Heart left ventricle (tissue), 16 donors: ENCODE results near the gene ARID3B. TPM values are rescaled to one million over a fixed set of nuclear protein-coding genes. Genes with fewer than 3 reads are reported as not detected.

Source experiments
- ATAC-seq, 4 donors: fragments of 200-7000 bp; cut with Tn5 transposase; one replicate each; pipeline ENCODE4 v1.9.1; 2020 to 2022; ENCODE audit warnings: moderate library complexity in 4 of 4, mild to moderate bottlenecking in 3 of 4, moderate number of reproducible peaks in 1 of 4
- DNase-seq, 5 donors: peaks; one replicate each; pipeline ENCODE4 v3.0.0-alpha.2; 2020
- H3K27ac ChIP-seq, 12 donors: fragments of 200-600 bp; sonication (generic) in 4 of 12; one replicate each; pipeline versions ENCODE4 v1.5.0 to v1.8.0; 2016 to 2022; ENCODE audit warnings: mild to moderate bottlenecking in 2 of 12
- H3K27me3 ChIP-seq, 9 donors: fragments of 200-600 bp; sonication (generic) in 2 of 9; one replicate each; pipeline versions ENCODE4 v1.5.1 to v1.8.0; 2016 to 2022; ENCODE audit warnings: mild to moderate bottlenecking in 3 of 9
- H3K36me3 ChIP-seq, 9 donors: fragments of 200-600 bp; sonication (generic) in 2 of 9; one replicate each; pipeline versions ENCODE4 v1.5.0 to v1.8.0; 2018 to 2022; ENCODE audit warnings: mild to moderate bottlenecking in 2 of 9
- H3K4me1 ChIP-seq, 12 donors: fragments of 200-600 bp; sonication (generic) in 4 of 12; one replicate each; pipeline versions ENCODE4 v1.5.0 to v1.8.0; 2016 to 2022; ENCODE audit warnings: mild to moderate bottlenecking in 3 of 12
- H3K4me3 ChIP-seq, 12 donors: fragments of 200-600 bp; sonication (generic) in 4 of 12; one replicate each; pipeline versions ENCODE4 v1.5.0 to v1.8.0; 2017 to 2022; ENCODE audit warnings: mild to moderate bottlenecking in 9 of 12, moderate library complexity in 4 of 12
- H3K9me3 ChIP-seq, 12 donors: fragments of 200-600 bp; sonication (generic) in 4 of 12; one replicate each; pipeline versions ENCODE4 v1.5.0 to v1.8.0; 2016 to 2022; ENCODE audit warnings: mild to moderate bottlenecking in 1 of 12
- CTCF ChIP-seq, 12 donors: fragments of 200-600 bp; sonication (generic) in 4 of 12; IDR thresholded peaks; one replicate each; pipeline versions ENCODE4 v1.5.0 to v1.8.0; 2018 to 2022; ENCODE audit warnings: antibody characterized with exemption in 12 of 12, mild to moderate bottlenecking in 5 of 12
- POLR2A ChIP-seq, 2 donors: fragments of 450-650 bp; IDR thresholded peaks; one replicate each; pipeline ENCODE4 v1.6.1; 2017; ENCODE audit warnings: antibody characterized with exemption in 2 of 2, mild to moderate bottlenecking in 2 of 2, moderate library complexity in 2 of 2
- WGBS, 4 donors: extraction: QIAGEN DNeasy Blood & Tissue Kit in 2 of 4; methylation state at CpG; one replicate each; pipeline versions ENCODE4 v1.1.5 to v1.1.7; 2013 to 2018; 5-methylcytosine and 5-hydroxymethylcytosine counted together
- intact Hi-C, 10 donors: fragments of 100-400 bp; cut with DNase I; formaldehyde crosslinking; loops; one replicate each; pipeline versions ENCODE4 v1.11.1 to v1.14.2; 2022
- polyA plus RNA-seq, 2 donors: library from polyadenylated mRNA; stranded (reverse); fragments of 200-250 nt; gene quantifications; one replicate each; pipeline ENCODE4 v1.2.3, GENCODE V29; 2013
- total RNA-seq, 9 donors: library from RNA; depleted of rRNA in 2 of 9; stranded (reverse); fragments of >200 nt in 2 of 9; fragmentation: NEBNext Ultra II Directional in 3 of 9; extraction: Animal tissue kit (Norgen Biotek cat#: 25700) in 3 of 9; gene quantifications; one replicate each; pipeline versions ENCODE4 v1.1.0 to v1.2.4, GENCODE V29; 2016 to 2023
- donor health status: ischemic (EF 13 %, LVEDD 7.1; RV severe dilation, severe dysfunction).
- donor health status: healthy with polysubstance abuse.
- donor health status: DM: no; HTN: yes; CAD: no.
- donor health status: DM: no; HTN: no; CAD: no.
- donor health status: ischemic (EF 25% LVEDD 6.9; RV normal size, moderate dysfunction).
- donor health status: ischemic (EF 25% LVEDD 5.7; RV mildly dilated, moderate dysfunction).
- donor health status: healthy.
- donor health status: DM: yes; HTN: yes; CAD: no.
- donor health status: ischemic (EF 35%, LVEDD 5.7; RV mildly dilated, moderate dysfunction).
- donor health status: nonischemic (EF 11% LVEDD 7.7; RV severe dilation, severe dysfunction).
- donor health status: DM: yes; HTN: yes; CAD: no.
- donor health status: PGD.
- donor health status: ischemic (EF 29% LVEDD 5.4; RV normal size, mild dysfunction).
- donor health status: nonischemic (EF 23%, LVEDD 6.1; RV moderate dilation, normal function).

The ARID3B gene
- total and polyA plus RNA-seq, 11 donors, result 1.3 to 4.3 (median 2.1) TPM

- intact Hi-C loops, result loop anchor here in 1 of 10 donors (5.0 kb wide), 1 partner anchor 244 kb away; no protein-coding TSS in a partner anchor
- Histone ChIP-seq H3K27ac (peak overlapping the region in 1 of 12 donors; percentile 14), H3K36me3 (peaks cover 11 to 86% (median 69%) of the 10 kb centered on the region in 9 donors)
These were observed 79.9 kb downstream of the ARID3B start for GRCh38 chr15:74620636-74621545.

GRCh38 chr15:74621546-74621920, 80.5 kb downstream of the ARID3B start:
- H3K9me3 ChIP-seq, result no peaks in the 10 kb centered on the region
- no peak overlapping the region for H3K27ac ChIP-seq
- ATAC-seq (no peak), DNase-seq (no peak)
- no peaks in the 10 kb centered on the region for H3K27me3 ChIP-seq
- intact Hi-C loops, result loop anchor here in 1 of 10 donors (5.0 kb wide), 1 partner anchor 244 kb away; no protein-coding TSS in a partner anchor
- TF ChIP-seq POLR2A (IDR thresholded peaks at IDR 0.05) (no peak), CTCF (IDR thresholded peaks at IDR 0.05) (no peak)
- H3K4me1 ChIP-seq, result peaks cover 3 to 54% (median 39%) of the 10 kb centered on the region in 12 donors
- 79 to 87% (median 83%) methylated on average over 12 to 16 of the region's 16 CpGs for WGBS, 4 donors
- no peak overlapping the region for H3K4me3 ChIP-seq
- peaks cover 12 to 93% (median 76%) of the 10 kb centered on the region in 9 donors for H3K36me3 ChIP-seq

More at GRCh38 chr15:74620636-74621545, 79.9 kb downstream of the ARID3B start:
- DNase-seq (peak in 4 of 5 donors; percentile 55 to 81 (median 74)), ATAC-seq (peak; percentile 47 to 61 (median 56))
- 55 to 59% (median 56%) methylated on average over 23 of the region's 23 CpGs for WGBS, 4 donors
- no peaks in the 10 kb centered on the region for H3K9me3 ChIP-seq
- H3K27me3 ChIP-seq, result no peaks in the 10 kb centered on the region
- peaks cover 3 to 58% (median 40%) of the 10 kb centered on the region in 12 donors for H3K4me1 ChIP-seq
- TF ChIP-seq CTCF (IDR thresholded peaks at IDR 0.05), result peak; percentile 49 to 87 (median 68)
- TF ChIP-seq POLR2A (IDR thresholded peaks at IDR 0.05), result no peak
- H3K4me3 ChIP-seq, result no peak overlapping the region

DNA sequence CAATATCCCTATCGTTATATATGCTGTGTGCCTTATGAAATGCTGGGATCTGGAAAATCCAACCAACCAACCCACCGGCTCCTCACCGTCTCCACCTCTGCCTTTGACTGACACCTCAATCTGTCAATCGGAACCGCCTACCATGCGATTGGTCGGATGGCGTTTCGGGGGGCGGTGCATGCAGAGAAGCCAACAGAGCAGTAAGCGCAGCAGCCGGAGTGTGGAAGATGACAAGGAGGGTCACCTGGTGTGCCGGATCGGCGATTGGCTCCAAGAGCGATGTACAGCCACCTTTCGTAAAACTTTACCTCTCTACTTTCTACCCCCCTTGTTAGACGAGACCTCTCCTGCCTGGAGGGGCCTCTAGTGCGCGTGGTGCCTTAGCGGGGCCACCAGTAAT, 80.9 kb downstream of the ARID3B start:
- TF ChIP-seq CTCF (IDR thresholded peaks at IDR 0.05), result no peak
- TF ChIP-seq POLR2A (IDR thresholded peaks at IDR 0.05), result no peak
- Histone ChIP-seq H3K27ac (no peak overlapping the region), H3K4me3 (no peak overlapping the region), H3K36me3 (peaks cover 12 to 97% (median 80%) of the 10 kb centered on the region in 9 donors), H3K9me3 (no peaks in the 10 kb centered on the region), H3K4me1 (peaks cover 3 to 50% (median 36%) of the 10 kb centered on the region in 12 donors), H3K27me3 (no peaks in the 10 kb centered on the region)
- intact Hi-C loops, result loop anchor here in 1 of 10 donors (5.0 kb wide), 1 partner anchor 245 kb away; no protein-coding TSS in a partner anchor
- DNase-seq (no peak), ATAC-seq (no peak)
- WGBS, 4 donors, result 84 to 90% (median 86%) methylated on average over 21 of the region's 21 CpGs

DNA sequence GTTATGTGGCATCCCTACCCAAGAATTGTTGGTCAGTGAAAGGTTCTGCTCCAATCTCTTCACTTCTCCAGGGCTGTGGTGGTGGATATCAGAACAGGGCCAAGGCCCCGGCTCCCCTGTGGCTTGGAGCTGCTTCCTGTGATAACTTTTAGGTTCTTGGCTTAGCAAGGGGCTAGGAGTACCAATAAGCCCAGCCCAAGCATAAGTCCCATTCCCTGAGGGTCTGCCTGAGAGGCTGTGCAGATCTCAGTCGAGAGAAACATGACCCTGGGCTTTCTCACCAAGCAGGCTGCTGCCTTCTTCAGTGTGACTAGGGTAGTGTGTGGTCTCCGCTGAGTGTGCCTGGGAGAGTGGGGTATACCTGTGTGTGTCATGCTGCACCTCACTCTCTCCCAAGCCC, 81.7 kb downstream of the ARID3B start:
- DNase-seq, result no peak
- Histone ChIP-seq H3K4me3 (no peak overlapping the region), H3K27ac (no peak overlapping the region), H3K4me1 (peaks cover 0 to 42% (median 28%) of the 10 kb centered on the region in 12 donors), H3K27me3 (no peaks in the 10 kb centered on the region), H3K9me3 (no peaks in the 10 kb centered on the region), H3K36me3 (peaks cover 12 to 98% (median 88%) of the 10 kb centered on the region in 9 donors)
- WGBS, 4 donors, result 73 to 89% (median 82%) methylated on average over 3 of the region's 3 CpGs
- intact Hi-C loops, result loop anchor here in 1 of 10 donors (5.0 kb wide), 1 partner anchor 245 kb away; no protein-coding TSS in a partner anchor
- TF ChIP-seq CTCF (IDR thresholded peaks at IDR 0.05), result no peak
- no peak for TF ChIP-seq POLR2A (IDR thresholded peaks at IDR 0.05)
- no peak for ATAC-seq
